Measurements from ENCODE around the gene CCDC121.
A peak's percentile ranks its signal among the peaks of the same experiment; 100 is the strongest.

CCDC121 gene

GRCh38 chr2:27652790-27653189 is 24.0 kb upstream of the CCDC121 start:
- no peak for DNase-seq (ENCODE audit: low read depth, low spot score)
- no peak for TF ChIP-seq CTCF (IDR thresholded peaks at IDR 0.05; ENCODE audit: insufficient read depth, low read length, missing control alignments)
- H3K4me3 ChIP-seq (ENCODE audit: low read depth, low read length), result no peak overlapping the region
- CTCF ChIA-PET, result interaction anchor here (2.3 kb wide), 1 partner anchor 30 kb away, joined by 6 read pairs; no protein-coding TSS in a partner anchor
- POLR2A ChIA-PET, result no interaction called here

GRCh38 chr2:27652341-27652740 is 23.5 kb upstream of the CCDC121 start:
- CTCF ChIA-PET, result interaction anchor here (2.3 kb wide), 1 partner anchor 31 kb away, joined by 6 read pairs; no protein-coding TSS in a partner anchor
- H3K4me3 ChIP-seq (ENCODE audit: low read depth, low read length), result no peak overlapping the region
- no peak for TF ChIP-seq CTCF (IDR thresholded peaks at IDR 0.05; ENCODE audit: insufficient read depth, low read length, missing control alignments)
- no peak for DNase-seq (ENCODE audit: low read depth, low spot score)
- POLR2A ChIA-PET, result no interaction called here

- no peak for DNase-seq (ENCODE audit: low read depth, low spot score)
- TF ChIP-seq CTCF (IDR thresholded peaks at IDR 0.05; ENCODE audit: insufficient read depth, low read length, missing control alignments), result no peak
- ChIA-PET POLR2A (no interaction called here), CTCF (interaction anchor here (1.1 to 1.3 kb wide), 3 partner anchors 13 to 33 kb away, joined by 3 to 4 read pairs (median 3); partner anchors contain the start of gene SLC4A1AP)
- H3K4me3 ChIP-seq (ENCODE audit: low read depth, low read length), result no peak overlapping the region
Measured at GRCh38 chr2:27651056-27651455, 22.2 kb upstream of the CCDC121 start.

GRCh38 chr2:27647737-27648136 is 18.9 kb upstream of the CCDC121 start:
- no peak overlapping the region for H3K4me3 ChIP-seq (ENCODE audit: low read depth, low read length)
- CTCF ChIA-PET, result interaction anchor here (1.3 to 5.4 kb wide), 3 partner anchors 18 to 56 kb away, joined by 3 to 26 read pairs (median 4); no protein-coding TSS in a partner anchor
- TF ChIP-seq CTCF (IDR thresholded peaks at IDR 0.05; ENCODE audit: insufficient read depth, low read length, missing control alignments), result no peak
- no peak for DNase-seq (ENCODE audit: low read depth, low spot score)
- POLR2A ChIA-PET, result interaction anchor here (0.8 kb wide), 1 partner anchor 19 kb away, joined by 3 read pairs; the partner anchor contains the start of genes CCDC121 and GPN1

GRCh38 chr2:27647289-27647688 is 18.5 kb upstream of the CCDC121 start:
- peak; percentile 46 for DNase-seq (ENCODE audit: low read depth, low spot score)
- H3K4me3 ChIP-seq (ENCODE audit: low read depth, low read length), result no peak overlapping the region
- no peak for TF ChIP-seq CTCF (IDR thresholded peaks at IDR 0.05; ENCODE audit: insufficient read depth, low read length, missing control alignments)
- CTCF ChIA-PET, result interaction anchor here (1.0 to 5.4 kb wide), 5 partner anchors 11 to 56 kb away, joined by 3 to 26 read pairs (median 3); no protein-coding TSS in a partner anchor
- POLR2A ChIA-PET, result interaction anchor here (0.8 kb wide), 1 partner anchor 19 kb away, joined by 3 read pairs; the partner anchor contains the start of genes CCDC121 and GPN1

- no peak for DNase-seq (ENCODE audit: low read depth, low spot score)
- CTCF ChIA-PET, result interaction anchor here (5.4 kb wide), 1 partner anchor 37 kb away, joined by 26 read pairs; no protein-coding TSS in a partner anchor
- TF ChIP-seq CTCF (IDR thresholded peaks at IDR 0.05; ENCODE audit: insufficient read depth, low read length, missing control alignments), result no peak
- POLR2A ChIA-PET, result interaction anchor here (1.6 kb wide), 1 partner anchor 17 kb away, joined by 3 read pairs; the partner anchor contains the start of genes CCDC121 and GPN1
- H3K4me3 ChIP-seq (ENCODE audit: low read depth, low read length), result no peak overlapping the region
Measured at GRCh38 chr2:27645197-27645596, 16.4 kb upstream of the CCDC121 start.

Data from AG04449 (cell line).